OCI-LY7 (cell line): ENCODE measurements around the gene ATP11C.

ENCODE experiments used
- EZH2phosphoT487 ChIP-seq: fragments of 200-600 bp; sonication (generic); IDR thresholded peaks from 2 replicates; pipeline ENCODE4 v1.6.1; 2018; ENCODE audit warnings: low read depth, borderline replicate concordance, mild to moderate bottlenecking, mixed run types, antibody characterized with exemption, low read length, moderate library complexity, mixed read lengths
- TF ChIP-seq, protein P1 (sequence below): fragments of 200-600 bp; sonication (generic); conservative IDR thresholded peaks from 2 replicates; pipeline ENCODE4 v1.5.1; 2014; ENCODE audit warnings: mild to moderate bottlenecking, antibody characterized with exemption, low read length, moderate library complexity, mixed read lengths

DNA sequence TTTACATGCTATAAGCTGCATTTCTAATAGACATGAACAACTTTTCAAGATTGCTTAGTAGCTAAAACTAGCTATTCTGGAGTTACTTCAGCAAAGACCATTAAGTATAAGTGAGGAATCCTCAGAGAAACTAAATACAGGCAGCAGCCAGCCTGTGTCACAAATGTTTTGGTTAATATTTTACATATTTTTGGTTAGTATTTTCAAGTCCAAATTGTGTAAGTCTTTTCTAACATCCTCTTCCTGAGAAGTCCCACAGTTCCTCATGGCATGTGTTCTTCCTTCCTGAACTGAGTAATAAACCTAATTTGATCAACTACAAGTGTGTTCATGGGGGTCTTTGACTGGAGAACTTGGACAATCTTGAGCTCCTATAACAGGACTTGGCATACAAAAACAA, 182.5 kb downstream of the ATP11C start:
- TF ChIP-seq, protein P1, sequence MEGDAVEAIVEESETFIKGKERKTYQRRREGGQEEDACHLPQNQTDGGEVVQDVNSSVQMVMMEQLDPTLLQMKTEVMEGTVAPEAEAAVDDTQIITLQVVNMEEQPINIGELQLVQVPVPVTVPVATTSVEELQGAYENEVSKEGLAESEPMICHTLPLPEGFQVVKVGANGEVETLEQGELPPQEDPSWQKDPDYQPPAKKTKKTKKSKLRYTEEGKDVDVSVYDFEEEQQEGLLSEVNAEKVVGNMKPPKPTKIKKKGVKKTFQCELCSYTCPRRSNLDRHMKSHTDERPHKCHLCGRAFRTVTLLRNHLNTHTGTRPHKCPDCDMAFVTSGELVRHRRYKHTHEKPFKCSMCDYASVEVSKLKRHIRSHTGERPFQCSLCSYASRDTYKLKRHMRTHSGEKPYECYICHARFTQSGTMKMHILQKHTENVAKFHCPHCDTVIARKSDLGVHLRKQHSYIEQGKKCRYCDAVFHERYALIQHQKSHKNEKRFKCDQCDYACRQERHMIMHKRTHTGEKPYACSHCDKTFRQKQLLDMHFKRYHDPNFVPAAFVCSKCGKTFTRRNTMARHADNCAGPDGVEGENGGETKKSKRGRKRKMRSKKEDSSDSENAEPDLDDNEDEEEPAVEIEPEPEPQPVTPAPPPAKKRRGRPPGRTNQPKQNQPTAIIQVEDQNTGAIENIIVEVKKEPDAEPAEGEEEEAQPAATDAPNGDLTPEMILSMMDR = no peak
- TF ChIP-seq EZH2phosphoT487 = no peak
